Upper lobe of right lung (tissue), 1 donor: ENCODE results near the gene TMEM178B. TPM values are rescaled to one million over a fixed set of nuclear protein-coding genes. Genes with fewer than 3 reads are reported as not detected.

Source experiments
- ATAC-seq: fragments of 200-7000 bp; cut with Tn5 transposase; one replicate; pipeline ENCODE4 v1.9.1; 2020; ENCODE audit warnings: mild to moderate bottlenecking, moderate library complexity
- DNase-seq: peaks from one replicate; pipeline ENCODE4 v3.0.0-alpha.2; 2020
- H3K27ac ChIP-seq: fragments of 200-600 bp; one replicate; pipeline ENCODE4 v1.8.0; 2022
- H3K27me3 ChIP-seq: fragments of 200-600 bp; one replicate; pipeline ENCODE4 v1.8.0; 2022; ENCODE audit warnings: mild to moderate bottlenecking
- H3K36me3 ChIP-seq: fragments of 200-600 bp; one replicate; pipeline ENCODE4 v1.8.0; 2022
- H3K4me1 ChIP-seq: fragments of 200-600 bp; one replicate; pipeline ENCODE4 v1.8.0; 2022
- H3K4me3 ChIP-seq: fragments of 200-600 bp; one replicate; pipeline ENCODE4 v1.8.0; 2022; ENCODE audit warnings: mild to moderate bottlenecking
- H3K9me3 ChIP-seq: fragments of 200-600 bp; one replicate; pipeline ENCODE4 v1.8.0; 2022
- CTCF ChIP-seq: fragments of 200-600 bp; IDR thresholded peaks from one replicate; pipeline ENCODE4 v1.8.0; 2022; ENCODE audit warnings: antibody characterized with exemption
- intact Hi-C: fragments of 100-400 bp; cut with DNase I; formaldehyde crosslinking; loops from one replicate; pipeline ENCODE4 v1.11.0; 2022
- total RNA-seq: library from RNA; stranded (reverse); fragmentation: NEBNext Ultra II Directional; extraction: Animal tissue kit (Norgen Biotek cat#: 25700); gene quantifications from one replicate; pipeline ENCODE4 v1.2.1, GENCODE V29; 2021
- donor health status: DM: no; HTN: yes; CAD: no; lungs with severe emphysema.

The TMEM178B gene
- total RNA-seq, 1 donor from 2014 or later, result 1.4 TPM

DNA sequence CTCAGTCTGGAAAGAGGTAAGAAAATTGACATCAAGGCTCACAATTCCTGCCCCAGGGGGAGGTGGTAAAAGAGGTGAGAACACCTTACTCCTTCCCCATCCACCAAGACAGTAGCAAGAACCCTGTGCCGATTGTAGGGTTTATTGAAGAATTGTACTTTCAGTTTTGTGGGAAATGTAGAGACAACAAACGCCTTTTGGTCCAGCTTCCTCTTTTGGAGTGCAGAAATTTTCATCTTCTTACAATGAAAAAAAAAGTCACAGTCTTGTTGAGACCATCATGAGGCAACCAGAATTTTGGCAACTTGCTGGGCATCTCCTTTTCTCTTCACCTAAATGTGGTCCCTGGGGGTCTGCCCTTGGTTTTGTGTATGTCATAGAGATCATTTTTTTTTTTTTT is 217.7 kb downstream of the TMEM178B start:
- no peak for TF ChIP-seq CTCF
- intact Hi-C loops, result no loop called here
- Histone ChIP-seq H3K27ac (no peak overlapping the region), H3K4me3 (no peak overlapping the region), H3K27me3 (no peaks in the 10 kb centered on the region), H3K36me3 (no peaks in the 10 kb centered on the region), H3K4me1 (no peaks in the 10 kb centered on the region), H3K9me3 (no peaks in the 10 kb centered on the region)
- DNase-seq (no peak), ATAC-seq (no peak)

- no peak overlapping the region for H3K27ac ChIP-seq
- H3K4me3 ChIP-seq, result no peak overlapping the region
- DNase-seq (no peak), ATAC-seq (no peak)
- H3K9me3 ChIP-seq, result no peaks in the 10 kb centered on the region
- no peaks in the 10 kb centered on the region for H3K27me3 ChIP-seq
- no peaks in the 10 kb centered on the region for H3K4me1 ChIP-seq
- intact Hi-C loops, result no loop called here
- H3K36me3 ChIP-seq, result no peaks in the 10 kb centered on the region
- TF ChIP-seq CTCF, result no peak
Measured at GRCh38 chr7:141294143-141294829, 220.4 kb downstream of the TMEM178B start.

GRCh38 chr7:141295367-141295895 is 221.6 kb downstream of the TMEM178B start:
- no peak for TF ChIP-seq CTCF
- H3K27ac ChIP-seq, result no peak overlapping the region
- no peak overlapping the region for H3K4me3 ChIP-seq
- no peak for DNase-seq
- H3K27me3 ChIP-seq, result no peaks in the 10 kb centered on the region
- no peaks in the 10 kb centered on the region for H3K36me3 ChIP-seq
- intact Hi-C loops, result no loop called here
- H3K4me1 ChIP-seq, result no peaks in the 10 kb centered on the region
- no peak for ATAC-seq
- no peaks in the 10 kb centered on the region for H3K9me3 ChIP-seq

GRCh38 chr7:141300816-141301215 is 227.0 kb downstream of the TMEM178B start:
- no peak for TF ChIP-seq CTCF
- DNase-seq, result no peak
- Histone ChIP-seq H3K36me3 (no peaks in the 10 kb centered on the region), H3K4me3 (no peak overlapping the region), H3K9me3 (no peaks in the 10 kb centered on the region), H3K27me3 (no peaks in the 10 kb centered on the region), H3K4me1 (no peaks in the 10 kb centered on the region), H3K27ac (no peak overlapping the region)
- no peak for ATAC-seq
- intact Hi-C loops, result no loop called here

- no peak overlapping the region for H3K4me3 ChIP-seq
- no peaks in the 10 kb centered on the region for H3K27me3 ChIP-seq
- H3K9me3 ChIP-seq, result no peaks in the 10 kb centered on the region
- no peak for TF ChIP-seq CTCF
- DNase-seq, result no peak
- intact Hi-C loops, result no loop called here
- no peaks in the 10 kb centered on the region for H3K4me1 ChIP-seq
- H3K27ac ChIP-seq, result no peak overlapping the region
- H3K36me3 ChIP-seq, result no peaks in the 10 kb centered on the region
- no peak for ATAC-seq
Measured at GRCh38 chr7:141301544-141301943, 227.7 kb downstream of the TMEM178B start.

- Histone ChIP-seq H3K27me3 (no peaks in the 10 kb centered on the region), H3K4me1 (no peaks in the 10 kb centered on the region), H3K4me3 (no peak overlapping the region), H3K36me3 (no peaks in the 10 kb centered on the region), H3K9me3 (no peaks in the 10 kb centered on the region), H3K27ac (no peak overlapping the region)
- TF ChIP-seq CTCF, result no peak
- DNase-seq (no peak), ATAC-seq (no peak)
- intact Hi-C loops, result no loop called here
Measured at GRCh38 chr7:141302617-141303016, 228.8 kb downstream of the TMEM178B start.
